ENCODE measurements around the gene AKAP6. TPM values are rescaled to one million over a fixed set of nuclear protein-coding genes. Genes with fewer than 3 reads are reported as not detected.

Gene AKAP6
- total and polyA plus RNA-seq, 2 of the 8 experiments (the other 6 are each of a cell fraction or from before 2014, with no cell fraction given) = 0.09 to 0.89 TPM

DNA sequence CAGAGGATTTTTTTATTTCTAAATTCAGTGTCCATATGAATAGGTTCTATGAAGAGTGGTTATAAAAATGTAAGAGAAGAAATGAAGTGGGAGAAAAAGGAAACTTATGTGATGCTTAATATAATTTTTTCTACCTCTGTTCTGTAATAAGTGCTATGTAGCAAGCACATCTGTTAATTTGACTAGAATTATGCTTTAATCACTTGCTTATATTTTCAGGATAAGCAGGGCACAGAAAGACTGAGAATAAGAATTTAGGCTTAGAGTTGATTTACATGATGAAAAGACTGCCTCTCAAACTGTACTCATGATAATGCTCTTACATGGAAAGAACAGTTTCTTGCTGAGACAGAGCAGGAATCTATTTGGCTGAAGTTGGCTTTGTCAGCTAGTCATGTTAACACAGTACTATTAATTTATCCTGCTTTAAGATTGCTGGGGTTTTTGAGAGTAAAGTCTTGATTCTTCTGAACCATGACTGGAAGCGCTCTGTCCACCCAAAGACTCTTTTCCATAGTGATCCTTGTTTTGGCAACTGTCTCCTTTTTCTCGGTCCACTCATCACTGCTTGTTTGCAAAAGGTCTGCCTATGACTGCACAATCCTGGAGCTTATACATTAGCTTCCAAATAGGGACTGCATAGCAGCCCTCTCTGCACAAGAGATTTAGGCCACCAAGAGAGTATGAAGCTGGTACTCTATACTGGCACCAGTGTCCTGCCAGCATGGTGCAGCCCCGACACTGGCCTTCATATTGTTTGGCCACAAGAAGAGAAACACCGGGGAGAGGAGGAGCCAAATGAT, 98.8 kb downstream of the AKAP6 start:
- Histone ChIP-seq H4K8ac (ENCODE audit: extremely low read depth, insufficient read depth, low read length) (no peak overlapping the region), H2BK120ac (replicated peaks; ENCODE audit: low read depth, low read length) (no peak overlapping the region), H3K23ac (ENCODE audit: insufficient read length) (no peak overlapping the region), H3K4me3 (ENCODE audit: extremely low read depth in 1 of 4, insufficient read depth in 2 of 4, low read depth in 3 of 4, low read length in 4 of 4) (no peak overlapping the region), H3K36me3 (ENCODE audit: control insufficient read depth in 2 of 4, insufficient read depth in 4 of 4, low read length in 3 of 4) (no peaks in the 10 kb centered on the region), H2BK20ac (ENCODE audit: low read length) (no peak overlapping the region), H3K9me3 (ENCODE audit: insufficient read depth in 2 of 2, low read depth in 1 of 2, low read length in 1 of 2) (no peaks in the 10 kb centered on the region), H3K4me1 (replicated peaks in 1 of 4; ENCODE audit: control insufficient read depth in 3 of 4, insufficient read depth in 4 of 4, low read length in 3 of 4) (peaks cover 0 to 12% (median 4%) of the 10 kb centered on the region in 4 experiments; a peak in 4 of 7 replicates), H3K79me1 (ENCODE audit: low read depth, low read length) (no peaks in the 10 kb centered on the region), H3K56ac (replicated peaks; ENCODE audit: insufficient read length, low read depth, low read length) (no peak overlapping the region), H2AK5ac (ENCODE audit: low read depth, low read length) (no peak overlapping the region), H3K27me3 (replicated peaks in 1 of 4; ENCODE audit: control insufficient read depth in 3 of 4, extremely low read depth in 1 of 4, insufficient read depth in 3 of 4, low read length in 3 of 4) (no peaks in the 10 kb centered on the region), H2AFZ (ENCODE audit: low read length) (no peak overlapping the region), H4K20me1 (replicated peaks in 1 of 2; ENCODE audit: control insufficient read depth in 1 of 2, insufficient read depth in 2 of 2, low read length in 2 of 2) (no peaks in the 10 kb centered on the region), H3K18ac (ENCODE audit: extremely low read depth, low read length) (no peak overlapping the region), H3K4me2 (ENCODE audit: insufficient read depth in 1 of 2, low read depth in 2 of 2, low read length in 2 of 2) (no peak overlapping the region), H4K5ac (ENCODE audit: insufficient read length, low read depth, low read length) (no peak overlapping the region), H2BK12ac (ENCODE audit: low read depth, low read length) (no peak overlapping the region), H2BK15ac (ENCODE audit: low read length) (no peak overlapping the region), H3K79me2 (ENCODE audit: control insufficient read depth in 1 of 2, insufficient read depth in 2 of 2, low read length in 2 of 2) (no peaks in the 10 kb centered on the region), H3K9ac (replicated peaks in 1 of 4; ENCODE audit: extremely low read depth in 1 of 4, low read depth in 3 of 4, low read length in 3 of 4) (no peak overlapping the region), H4K91ac (replicated peaks; ENCODE audit: insufficient read length, low read length) (no peak overlapping the region), H3K27ac (ENCODE audit: low read depth, low read length) (no peak overlapping the region), H3K23me2 (ENCODE audit: low read depth, low read length) (no peaks in the 10 kb centered on the region), H2BK5ac (ENCODE audit: low read depth, low read length) (no peak overlapping the region), H3K4ac (replicated peaks; ENCODE audit: insufficient read length, low read depth, low read length) (no peak overlapping the region), H3K14ac (ENCODE audit: insufficient read length) (no peak overlapping the region)
- TF ChIP-seq RXRA (IDR thresholded peaks at IDR 0.05; ENCODE audit: insufficient read depth, low read depth, low read length) (no peak), GTF2F1 (IDR thresholded peaks at IDR 0.05; ENCODE audit: borderline replicate concordance, low read depth, low read length) (no peak), GABPA (IDR thresholded peaks at IDR 0.05; ENCODE audit: borderline replicate concordance, insufficient read depth, low read length) (no peak), SP2 (IDR thresholded peaks at IDR 0.05; ENCODE audit: low read length) (no peak)
- FAIRE-seq (no peak), DNase-seq (ENCODE audit: low read depth in 1 of 2, low spot score in 2 of 2) (no peak)
- CTCF ChIA-PET (ENCODE audit: partially characterized antibody) = interaction anchor here (0.5 to 1.7 kb wide), 2 partner anchors 9 to 1219 kb away, joined by 4 to 7 read pairs; no protein-coding TSS in a partner anchor
- 92% methylated on average over 4 of the region's 4 CpGs; no CpG with 5 or more reads in 1 of the 2 experiments for WGBS, 2 experiments (ENCODE audit: extremely low coverage in 1 of 2, insufficient coverage in 1 of 2, insufficient read length in 1 of 2, insufficient replicate concordance in 2 of 2, low coverage in 1 of 2, low lambda C conversion rate in 2 of 2, missing lambda C conversion rate in 1 of 2)
- POLR2A ChIA-PET (ENCODE audit: partially characterized antibody) = no interaction called here
